Measurements from ENCODE around the gene MORN1.

MORN1 gene

GRCh38 chr1:2384941-2385481, 6.3 kb downstream of the MORN1 start:
- no peak for DNase-seq

GRCh38 chr1:2384130-2384860, 7.1 kb downstream of the MORN1 start:
- no peak for DNase-seq

- no peak for DNase-seq
Measured at GRCh38 chr1:2383576-2383975, 7.8 kb downstream of the MORN1 start.

GRCh38 chr1:2382621-2383361, 8.6 kb downstream of the MORN1 start:
- DNase-seq: peak; percentile 12 to 19

- peak; percentile 71 to 79 for DNase-seq
Measured at GRCh38 chr1:2381741-2382620, 9.4 kb downstream of the MORN1 start.

- DNase-seq: no peak
Measured at GRCh38 chr1:2380816-2381591, 10.3 kb downstream of the MORN1 start.

GRCh38 chr1:2379733-2380404, 11.5 kb downstream of the MORN1 start:
- DNase-seq: no peak

- no peak for DNase-seq
Measured at GRCh38 chr1:2378956-2379732, 12.2 kb downstream of the MORN1 start.

GRCh38 chr1:2378441-2378851, 12.9 kb downstream of the MORN1 start:
- DNase-seq: no peak

- DNase-seq: no peak
Measured at GRCh38 chr1:2377751-2378440, 13.5 kb downstream of the MORN1 start.

- no peak for DNase-seq
Measured at GRCh38 chr1:2376931-2377672, 14.3 kb downstream of the MORN1 start.

- DNase-seq: no peak
Measured at GRCh38 chr1:2376261-2376741, 15.1 kb downstream of the MORN1 start.

- no peak for DNase-seq
Measured at GRCh38 chr1:2375923-2376260, 15.5 kb downstream of the MORN1 start.

- no peak for DNase-seq
Measured at GRCh38 chr1:2375246-2375922, 16.0 kb downstream of the MORN1 start.

GRCh38 chr1:2374252-2375155, 16.9 kb downstream of the MORN1 start:
- DNase-seq: peak in 1 of 2 donors; percentile 1

- no peak for DNase-seq
Measured at GRCh38 chr1:2373551-2374251, 17.7 kb downstream of the MORN1 start.
